AG04450 (cell line): Measurements from ENCODE around the gene GTF2H4. TPM values are rescaled to one million over a fixed set of nuclear protein-coding genes. Genes with fewer than 3 reads are reported as not detected.

Experiments used
- polyA plus RNA-seq: library from polyadenylated mRNA; depleted of rRNA; stranded (reverse); fragments of >200 nt; gene quantifications from 2 replicates; pipeline ENCODE4 v1.2.3, GENCODE V29; 2011; rRNA removed
- small RNA-seq: library from RNA; depleted of rRNA; stranded (forward); fragments of <200 nt; gene quantifications from one replicate; pipeline ENCODE3, GENCODE V24; 2012; ENCODE audit warnings: low read depth; ENCODE audit not compliant: insufficient read length

The GTF2H4 gene
- polyA plus RNA-seq, 1 experiment = 31.9 TPM

Small RNA genes within 50 kb of the gene (small RNA-seq; reads per million reads assigned to genes)
- not detected for gene RF00019

Other genes with a start within 250 kb of the GTF2H4 start
- gene DHX16, start 235.2 kb upstream of the GTF2H4 start, polyA plus RNA-seq = 27.6 and 31.9 TPM in 2 replicates
- gene PPP1R18, start 221.6 kb upstream of the GTF2H4 start, polyA plus RNA-seq = 83.2 and 89.6 TPM in 2 replicates
- gene NRM, start 217.2 kb upstream of the GTF2H4 start, polyA plus RNA-seq = 14.6 and 17.4 TPM in 2 replicates
- gene MDC1, start 190.9 kb upstream of the GTF2H4 start, polyA plus RNA-seq = 4.1 and 6.8 TPM in 2 replicates
- 1,457 and 1,715 TPM in 2 replicates for gene TUBB, start 187.9 kb upstream of the GTF2H4 start, polyA plus RNA-seq
- gene FLOT1, start 165.5 kb upstream of the GTF2H4 start, polyA plus RNA-seq = 155 and 156 TPM in 2 replicates
- 85.2 and 98.7 TPM in 2 replicates for gene IER3, start 163.7 kb upstream of the GTF2H4 start, polyA plus RNA-seq
- 9.9 and 13.3 TPM in 2 replicates for gene DDR1, start 23.7 kb upstream of the GTF2H4 start, polyA plus RNA-seq
- gene VARS2, start 6.0 kb downstream of the GTF2H4 start, polyA plus RNA-seq = 10.3 and 12.2 TPM in 2 replicates
- not detected in 2 replicates for gene SFTA2, start 24.0 kb downstream of the GTF2H4 start, polyA plus RNA-seq
- gene MUCL3, start 32.8 kb downstream of the GTF2H4 start, polyA plus RNA-seq = not detected in 2 replicates
- not detected in 2 replicates for gene MUC21, start 75.5 kb downstream of the GTF2H4 start, polyA plus RNA-seq
- not detected in 2 replicates for gene MUC22, start 102.3 kb downstream of the GTF2H4 start, polyA plus RNA-seq
- not detected in 2 replicates for gene C6orf15, start 204.4 kb downstream of the GTF2H4 start, polyA plus RNA-seq
- 0.94 and 1.6 TPM in 2 replicates for gene PSORS1C1, start 206.6 kb downstream of the GTF2H4 start, polyA plus RNA-seq
- not detected in 2 replicates for gene CDSN, start 212.2 kb downstream of the GTF2H4 start, polyA plus RNA-seq
- not detected in 2 replicates for gene PSORS1C2, start 230.9 kb downstream of the GTF2H4 start, polyA plus RNA-seq
- 10.4 TPM in 2 replicates for gene CCHCR1, start 249.6 kb downstream of the GTF2H4 start, polyA plus RNA-seq